ENCODE data around the gene CEP128. TPM values are rescaled to one million over a fixed set of nuclear protein-coding genes. Genes with fewer than 3 reads are reported as not detected.

Gene CEP128
- total RNA-seq, 1 experiment from 2014 or later, result 29.3 TPM

DNA sequence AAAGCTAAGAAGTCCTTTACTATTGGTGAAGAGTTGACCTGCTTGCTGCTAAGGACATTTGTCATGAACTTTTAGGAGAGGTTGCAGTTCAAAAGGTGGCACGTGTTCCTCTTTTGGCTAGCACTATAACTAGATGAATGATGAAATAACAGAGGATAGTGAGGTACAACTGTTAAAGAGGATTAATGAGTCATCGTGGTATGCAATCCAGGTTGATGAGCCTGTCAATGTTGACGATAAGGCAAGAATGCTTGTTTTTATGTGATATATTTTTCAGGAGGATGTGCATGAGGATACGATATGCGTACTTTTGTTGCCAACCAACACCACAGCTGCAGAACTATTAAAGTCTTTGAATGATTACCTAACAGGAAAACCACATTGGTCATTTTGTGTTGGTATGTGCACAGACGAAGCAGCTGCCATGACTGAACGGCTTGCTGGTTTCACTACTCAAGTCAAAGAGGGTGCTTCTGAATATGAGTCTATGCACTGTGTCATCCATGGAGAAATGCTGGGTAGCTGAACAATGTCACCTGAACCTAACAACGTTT is 10.6 kb downstream of the CEP128 start:
- H2AFZ ChIP-seq, result no peak overlapping the region
- peaks cover 12% of the 10 kb centered on the region; the same call in 1 of the 2 replicates for H3K79me2 ChIP-seq (ENCODE audit: low read depth)
- no peaks in the 10 kb centered on the region for H4K20me1 ChIP-seq (ENCODE audit: insufficient read depth)
- peaks cover 10% of the 10 kb centered on the region; the same call in 1 of the 2 replicates for H3K4me1 ChIP-seq (replicated peaks; ENCODE audit: insufficient read depth)
- ChIA-PET CTCF (no interaction called here), POLR2A (ENCODE audit: unreplicated experiment) (no interaction called here)
- intact Hi-C loops (cut with micrococcal nuclease; ENCODE audit: unreplicated experiment), result no loop called here
- H3K27ac ChIP-seq, result 0 out of 2 replicates have a peak overlapping the region, but pooled peaks have one; percentile 3
- H3K9me3 ChIP-seq (ENCODE audit: insufficient read depth, low read depth), result no peaks in the 10 kb centered on the region
- H3K36me3 ChIP-seq (ENCODE audit: low read depth), result no peaks in the 10 kb centered on the region
- H3K4me2 ChIP-seq, result no peak overlapping the region
- no peaks in the 10 kb centered on the region for H3K9me2 ChIP-seq (ENCODE audit: insufficient read depth)
- no peak overlapping the region for H3K4me3 ChIP-seq
- BruUV-seq (replicated peaks), result no TSS peak
- no peaks in the 10 kb centered on the region for H3F3A ChIP-seq (ENCODE audit: insufficient read depth, low read depth)
- peak in 1 of 2 experiments; percentile 45 for DNase-seq
- no peak for TF ChIP-seq EZH2 (IDR thresholded peaks at IDR 0.05; ENCODE audit: low read depth)
- TF ChIP-seq, protein P1, sequence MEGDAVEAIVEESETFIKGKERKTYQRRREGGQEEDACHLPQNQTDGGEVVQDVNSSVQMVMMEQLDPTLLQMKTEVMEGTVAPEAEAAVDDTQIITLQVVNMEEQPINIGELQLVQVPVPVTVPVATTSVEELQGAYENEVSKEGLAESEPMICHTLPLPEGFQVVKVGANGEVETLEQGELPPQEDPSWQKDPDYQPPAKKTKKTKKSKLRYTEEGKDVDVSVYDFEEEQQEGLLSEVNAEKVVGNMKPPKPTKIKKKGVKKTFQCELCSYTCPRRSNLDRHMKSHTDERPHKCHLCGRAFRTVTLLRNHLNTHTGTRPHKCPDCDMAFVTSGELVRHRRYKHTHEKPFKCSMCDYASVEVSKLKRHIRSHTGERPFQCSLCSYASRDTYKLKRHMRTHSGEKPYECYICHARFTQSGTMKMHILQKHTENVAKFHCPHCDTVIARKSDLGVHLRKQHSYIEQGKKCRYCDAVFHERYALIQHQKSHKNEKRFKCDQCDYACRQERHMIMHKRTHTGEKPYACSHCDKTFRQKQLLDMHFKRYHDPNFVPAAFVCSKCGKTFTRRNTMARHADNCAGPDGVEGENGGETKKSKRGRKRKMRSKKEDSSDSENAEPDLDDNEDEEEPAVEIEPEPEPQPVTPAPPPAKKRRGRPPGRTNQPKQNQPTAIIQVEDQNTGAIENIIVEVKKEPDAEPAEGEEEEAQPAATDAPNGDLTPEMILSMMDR (conservative IDR thresholded peaks at IDR 0.05), result no peak
- H3K27me3 ChIP-seq (ENCODE audit: insufficient read depth, low read depth), result no peaks in the 10 kb centered on the region

DNA sequence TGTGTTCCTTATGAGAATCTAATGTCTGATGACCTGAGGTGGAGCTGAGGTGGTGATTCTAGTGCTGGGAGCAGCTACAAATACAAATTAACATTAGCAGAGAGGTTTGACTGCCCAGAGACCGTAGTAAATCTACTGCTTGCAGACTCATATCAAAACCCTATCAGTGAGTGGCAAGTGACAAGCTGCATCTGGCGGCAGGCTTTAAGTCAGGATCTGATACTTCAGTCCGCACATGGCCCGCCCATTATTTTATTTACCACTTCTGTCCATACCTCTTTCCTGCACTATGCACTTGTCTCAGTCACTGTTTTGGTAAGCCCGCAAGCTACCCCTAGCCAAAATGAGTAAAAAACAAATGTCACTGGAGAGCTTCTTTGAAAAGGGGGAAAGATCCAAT is 11.4 kb downstream of the CEP128 start:
- Histone ChIP-seq H3K4me2 (no peak overlapping the region), H3K27me3 (ENCODE audit: insufficient read depth, low read depth) (no peaks in the 10 kb centered on the region), H3K4me3 (no peak overlapping the region), H3F3A (ENCODE audit: insufficient read depth, low read depth) (no peaks in the 10 kb centered on the region), H3K9me3 (ENCODE audit: insufficient read depth, low read depth) (no peaks in the 10 kb centered on the region), H3K9me2 (ENCODE audit: insufficient read depth) (no peaks in the 10 kb centered on the region), H3K4me1 (replicated peaks; ENCODE audit: insufficient read depth) (peaks cover 10% of the 10 kb centered on the region; the same call in 1 of the 2 replicates), H3K79me2 (ENCODE audit: low read depth) (peaks cover 11% of the 10 kb centered on the region; the same call in 1 of the 2 replicates), H2AFZ (no peak overlapping the region), H4K20me1 (ENCODE audit: insufficient read depth) (no peaks in the 10 kb centered on the region), H3K36me3 (ENCODE audit: low read depth) (no peaks in the 10 kb centered on the region), H3K27ac (no peak overlapping the region)
- POLR2A ChIA-PET (ENCODE audit: unreplicated experiment), result interaction anchor here (0.6 kb wide), 1 partner anchor 42 kb away, joined by 4 read pairs; no protein-coding TSS in a partner anchor
- DNase-seq, result no peak
- no TSS peak for BruUV-seq (replicated peaks)
- TF ChIP-seq, protein P1 (conservative IDR thresholded peaks at IDR 0.05), result no peak
- no peak for TF ChIP-seq EZH2 (IDR thresholded peaks at IDR 0.05; ENCODE audit: low read depth)
- CTCF ChIA-PET, result no interaction called here
- intact Hi-C loops (cut with micrococcal nuclease; ENCODE audit: unreplicated experiment), result no loop called here

DNA sequence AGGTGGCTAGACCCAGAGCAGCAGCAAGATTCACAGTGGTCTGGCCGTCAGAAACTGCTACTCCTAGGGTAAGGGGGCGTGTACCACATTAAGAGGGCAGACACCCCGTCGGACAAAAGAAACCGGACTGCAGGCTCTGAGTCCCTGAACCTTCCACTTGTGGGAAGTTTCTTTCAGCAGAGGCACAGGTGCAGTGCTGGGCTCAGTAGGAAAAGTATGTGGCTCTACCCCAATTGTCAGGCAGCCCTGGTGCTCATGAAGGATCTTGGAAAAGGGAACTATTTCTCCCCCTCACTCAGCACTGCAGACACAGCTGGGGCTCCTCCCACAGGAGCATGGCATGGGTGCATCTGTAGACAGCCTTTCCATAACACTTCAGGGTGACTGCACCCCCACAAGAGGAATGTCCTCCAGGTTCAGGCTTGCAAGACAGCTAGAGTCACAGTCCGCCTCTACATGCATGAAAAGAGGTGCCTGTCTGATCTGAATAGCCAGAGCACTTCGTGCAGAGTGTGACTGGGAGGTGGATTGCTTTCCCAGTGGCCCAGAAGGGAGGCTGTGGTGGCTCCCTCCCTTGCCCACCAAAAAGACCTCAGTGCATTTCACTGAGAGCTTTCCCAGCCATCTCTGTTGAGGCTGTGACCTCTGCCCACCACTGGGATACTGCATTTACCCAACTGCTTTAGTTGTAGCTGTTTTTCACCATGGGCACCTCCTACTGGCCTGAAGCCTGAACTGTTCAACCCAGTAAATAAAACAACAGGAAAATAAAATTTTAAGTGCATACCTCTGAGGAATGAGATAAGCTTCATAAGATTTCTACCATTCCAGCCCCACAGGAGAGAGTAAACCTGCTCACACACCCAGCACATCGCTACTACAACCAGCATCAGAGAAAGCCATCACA is 14.2 kb downstream of the CEP128 start:
- no TSS peak for BruUV-seq (replicated peaks)
- H3K79me2 ChIP-seq (ENCODE audit: low read depth), result peaks cover 8% of the 10 kb centered on the region; the same call in 1 of the 2 replicates
- H3K4me3 ChIP-seq, result no peak overlapping the region
- H3K4me1 ChIP-seq (replicated peaks; ENCODE audit: insufficient read depth), result peaks cover 10% of the 10 kb centered on the region; the same call in 1 of the 2 replicates
- H4K20me1 ChIP-seq (ENCODE audit: insufficient read depth), result no peaks in the 10 kb centered on the region
- H3K36me3 ChIP-seq (ENCODE audit: low read depth), result no peaks in the 10 kb centered on the region
- POLR2A ChIA-PET (ENCODE audit: unreplicated experiment), result no interaction called here
- no peak overlapping the region for H3K4me2 ChIP-seq
- no peak overlapping the region for H2AFZ ChIP-seq
- CTCF ChIA-PET, result no interaction called here
- intact Hi-C loops (cut with micrococcal nuclease; ENCODE audit: unreplicated experiment), result no loop called here
- no peaks in the 10 kb centered on the region for H3F3A ChIP-seq (ENCODE audit: insufficient read depth, low read depth)
- DNase-seq, result no peak
- H3K9me2 ChIP-seq (ENCODE audit: insufficient read depth), result no peaks in the 10 kb centered on the region
- no peak for TF ChIP-seq EZH2 (IDR thresholded peaks at IDR 0.05; ENCODE audit: low read depth)
- TF ChIP-seq, protein P1 (conservative IDR thresholded peaks at IDR 0.05), result no peak
- no peaks in the 10 kb centered on the region for H3K27me3 ChIP-seq (ENCODE audit: insufficient read depth, low read depth)
- no peak overlapping the region for H3K27ac ChIP-seq
- no peaks in the 10 kb centered on the region for H3K9me3 ChIP-seq (ENCODE audit: insufficient read depth, low read depth)

Data from PC-9 (cell line).